Ectodermal cell (in vitro differentiated cells): ENCODE data around the gene MAD1L1.
A peak's percentile ranks its signal among the peaks of the same experiment; 100 is the strongest.

Experiments
- H3K27ac ChIP-seq: 2 replicates; pipeline ENCODE4 v1.7.0; 2013; ENCODE audit warnings: mild to moderate bottlenecking, low read depth, low read length; ENCODE audit not compliant: insufficient read depth, poor library complexity, severe bottlenecking
- H3K27me3 ChIP-seq: 2 replicates; pipeline ENCODE4 v1.7.0; 2013; ENCODE audit warnings: mild to moderate bottlenecking, low read length; ENCODE audit not compliant: insufficient read depth, control insufficient read depth, poor library complexity, severe bottlenecking
- H3K36me3 ChIP-seq: one replicate; pipeline ENCODE4 v1.7.0; 2013; ENCODE audit warnings: low read length; ENCODE audit not compliant: control insufficient read depth, insufficient read depth
- H3K4me1 ChIP-seq: one replicate; pipeline ENCODE4 v1.7.0; 2013; ENCODE audit warnings: low read length; ENCODE audit not compliant: control insufficient read depth, insufficient read depth
- H3K4me3 ChIP-seq: 2 replicates; pipeline ENCODE4 v1.7.0; 2013; ENCODE audit warnings: low read depth, low read length, control low read depth; ENCODE audit not compliant: insufficient read depth
- H3K9me3 ChIP-seq: 2 replicates; pipeline ENCODE4 v1.7.0; 2013; ENCODE audit warnings: mild to moderate bottlenecking, low read length, moderate library complexity; ENCODE audit not compliant: control insufficient read depth
- WGBS, 2 experiments: methylation state at CpG; one replicate each; pipeline ENCODE4 v1.1.7; 2013; ENCODE audit warnings: missing lambda C conversion rate in 2 of 2; 5-methylcytosine and 5-hydroxymethylcytosine counted together

The MAD1L1 gene

GRCh38 chr7:2004841-2005725, 227.7 kb downstream of the MAD1L1 start:
- Histone ChIP-seq H3K4me1 (peaks cover 16% of the 10 kb centered on the region), H3K27me3 (no peaks in the 10 kb centered on the region), H3K4me3 (no peak overlapping the region), H3K9me3 (no peaks in the 10 kb centered on the region), H3K27ac (no peak overlapping the region), H3K36me3 (no peaks in the 10 kb centered on the region)
- WGBS, 2 experiments = 94 to 95% methylated on average over 28 to 29 of the region's 29 CpGs

DNA sequence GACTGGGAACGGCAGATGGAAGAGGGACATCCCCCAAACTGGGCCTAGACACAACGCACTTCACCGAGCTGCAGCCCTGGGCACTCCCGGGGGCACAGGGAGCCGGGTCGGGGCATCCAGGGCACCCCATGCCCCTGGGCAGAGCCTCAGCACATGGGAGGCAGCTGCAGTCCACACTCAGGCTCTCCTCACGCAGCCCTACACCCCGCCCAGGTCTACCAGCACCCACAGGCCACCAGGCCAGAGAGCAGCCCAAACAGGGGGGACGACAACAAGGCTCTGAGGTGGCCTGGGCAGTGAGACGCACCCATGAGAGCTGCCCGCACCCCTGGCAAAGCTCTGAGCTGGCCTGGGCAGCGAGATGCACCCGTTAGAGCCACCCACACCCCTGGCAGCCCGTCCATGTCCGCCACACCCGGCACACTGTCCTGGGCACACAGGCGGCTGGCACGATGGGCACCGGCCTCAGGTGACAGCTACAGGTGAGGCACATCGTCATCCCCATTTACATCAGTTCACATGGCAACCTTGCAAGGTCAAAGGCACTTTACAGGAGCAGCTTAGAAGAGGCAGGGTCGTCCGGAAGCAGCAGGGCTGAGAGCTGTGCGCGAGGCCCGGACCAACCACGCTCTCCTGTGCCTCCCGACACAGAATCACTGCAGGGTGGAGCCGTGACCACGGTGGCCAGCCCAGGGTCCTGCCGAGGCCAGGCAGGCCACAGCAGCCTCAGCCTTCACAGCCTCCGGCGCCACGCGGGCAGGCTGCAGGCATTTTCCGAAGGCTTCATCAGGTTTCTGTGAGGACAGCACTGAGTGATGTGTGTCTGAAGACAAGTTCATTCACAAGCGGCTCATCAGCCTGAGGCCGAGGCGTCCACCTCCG, 228.6 kb downstream of the MAD1L1 start:
- peaks cover 21% of the 10 kb centered on the region for H3K4me1 ChIP-seq
- H3K27ac ChIP-seq = no peak overlapping the region
- no peak overlapping the region for H3K4me3 ChIP-seq
- H3K9me3 ChIP-seq = no peaks in the 10 kb centered on the region
- WGBS, 2 experiments = 94 to 95% methylated on average over 39 of the region's 39 CpGs
- H3K36me3 ChIP-seq = no peaks in the 10 kb centered on the region
- no peaks in the 10 kb centered on the region for H3K27me3 ChIP-seq

DNA sequence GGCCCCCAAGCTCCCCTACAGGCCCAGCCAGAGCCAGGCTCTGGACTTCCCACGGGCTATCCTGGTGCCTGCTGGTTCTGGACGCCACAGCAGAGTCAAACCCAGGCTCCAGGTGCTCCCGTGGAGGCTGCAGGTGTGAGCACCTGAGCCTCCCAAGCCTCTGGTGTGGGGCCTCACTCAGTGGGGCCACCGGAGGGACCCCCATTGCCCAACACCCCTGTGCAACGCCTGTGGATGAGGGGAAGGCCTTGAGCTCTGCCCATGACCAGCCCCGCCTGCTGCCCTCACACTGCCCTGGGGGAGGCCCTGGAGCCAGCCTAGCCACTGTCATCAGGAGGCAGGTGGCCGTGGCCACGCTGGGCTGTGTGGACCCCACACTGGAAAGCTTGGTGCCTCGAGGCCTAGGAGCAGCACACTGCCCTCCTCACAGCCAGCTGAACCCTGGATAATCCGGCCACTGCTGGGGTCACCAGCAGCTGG, 229.3 kb downstream of the MAD1L1 start:
- Histone ChIP-seq H3K4me1 (peaks cover 21% of the 10 kb centered on the region), H3K9me3 (no peaks in the 10 kb centered on the region), H3K27ac (no peak overlapping the region), H3K4me3 (no peak overlapping the region), H3K27me3 (no peaks in the 10 kb centered on the region), H3K36me3 (no peaks in the 10 kb centered on the region)
- WGBS, 2 experiments = 93 to 95% methylated on average over 10 of the region's 10 CpGs

- Histone ChIP-seq H3K27ac (peak overlapping the region; percentile 8), H3K4me1 (peaks cover 23% of the 10 kb centered on the region), H3K9me3 (no peaks in the 10 kb centered on the region)
Observed at GRCh38 chr7:2002561-2003450, 229.9 kb downstream of the MAD1L1 start.

DNA sequence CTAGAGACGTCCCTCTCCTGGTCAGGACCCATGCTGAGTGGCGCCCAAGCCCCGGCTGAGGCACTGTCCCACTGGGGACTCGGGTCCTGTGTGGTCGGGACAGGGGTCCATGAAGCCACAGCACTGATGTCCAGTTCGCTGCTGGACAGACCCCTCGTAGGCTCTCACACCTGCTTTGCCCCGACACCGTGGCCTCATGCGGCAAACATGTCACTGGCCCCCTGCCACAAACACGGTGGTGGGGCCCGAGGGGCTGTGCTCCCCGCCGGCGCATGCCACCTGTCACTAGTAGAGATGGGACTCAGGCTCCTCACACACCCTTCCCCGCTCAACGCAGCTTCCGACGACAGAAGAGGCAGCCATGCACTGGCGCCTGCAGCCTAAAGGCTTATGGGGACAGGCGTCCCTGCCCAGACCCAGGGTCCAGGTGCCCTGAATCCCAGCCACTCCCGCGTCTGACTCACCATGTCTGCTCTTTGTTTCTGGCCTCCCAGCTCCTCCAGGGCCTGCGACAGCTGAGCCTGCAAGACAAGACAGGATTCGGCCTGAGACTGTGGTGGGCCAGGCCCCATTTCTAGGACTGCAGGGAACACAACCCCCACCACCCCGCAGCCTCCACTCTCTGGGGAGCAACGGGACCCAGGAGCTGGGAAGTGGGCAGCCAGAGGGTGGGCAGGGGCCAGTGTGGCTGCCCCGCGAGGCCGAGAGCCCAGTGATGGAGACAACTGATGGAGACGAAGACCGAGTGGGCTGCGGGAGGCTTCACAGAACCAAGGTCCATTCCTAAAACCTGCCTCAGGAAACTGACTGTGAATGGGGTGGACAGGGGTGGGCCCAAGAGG, 230.9 kb downstream of the MAD1L1 start:
- H3K4me3 ChIP-seq = no peak overlapping the region
- 90 to 91% methylated on average over 33 of the region's 33 CpGs for WGBS, 2 experiments
- H3K27ac ChIP-seq = no peak overlapping the region
- H3K9me3 ChIP-seq = no peaks in the 10 kb centered on the region
- no peaks in the 10 kb centered on the region for H3K27me3 ChIP-seq
- peaks cover 22% of the 10 kb centered on the region for H3K4me1 ChIP-seq
- no peaks in the 10 kb centered on the region for H3K36me3 ChIP-seq

More at GRCh38 chr7:2002561-2003450, 229.9 kb downstream of the MAD1L1 start:
- H3K36me3 ChIP-seq = no peaks in the 10 kb centered on the region
- H3K4me3 ChIP-seq = no peak overlapping the region
- H3K27me3 ChIP-seq = no peaks in the 10 kb centered on the region
- 87 to 90% methylated on average over 21 of the region's 21 CpGs for WGBS, 2 experiments

- Histone ChIP-seq H3K27me3 (no peaks in the 10 kb centered on the region), H3K9me3 (no peaks in the 10 kb centered on the region), H3K4me1 (peaks cover 18% of the 10 kb centered on the region), H3K36me3 (no peaks in the 10 kb centered on the region), H3K4me3 (no peak overlapping the region), H3K27ac (no peak overlapping the region)
- 93 to 94% methylated on average over 25 of the region's 25 CpGs for WGBS, 2 experiments
Observed at GRCh38 chr7:2000746-2001321, 231.9 kb downstream of the MAD1L1 start.

DNA sequence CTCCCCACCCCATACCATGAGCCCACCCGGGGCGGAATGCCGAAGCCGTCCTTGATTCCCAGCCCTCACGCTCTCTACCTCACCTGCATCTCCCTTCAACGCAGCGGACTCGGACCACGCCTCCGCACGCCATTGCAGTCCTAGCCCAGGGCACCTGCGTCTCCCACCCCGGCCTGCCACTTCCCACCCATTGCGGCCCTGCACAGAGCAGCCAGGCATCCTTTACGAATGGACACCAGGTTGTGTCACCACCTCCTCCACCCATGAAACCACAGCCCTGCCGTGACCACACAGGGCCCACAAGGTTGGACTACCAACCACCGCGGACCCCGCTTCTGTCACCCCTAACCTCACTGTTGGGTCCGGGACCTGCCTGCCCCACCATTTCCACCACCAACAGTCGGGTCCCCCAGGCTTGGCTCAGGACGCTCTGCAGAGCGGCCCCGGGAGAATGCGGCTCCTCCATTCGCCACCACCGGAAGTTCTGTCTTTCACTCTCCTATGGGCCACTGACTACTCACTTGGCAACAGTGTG, 232.5 kb downstream of the MAD1L1 start:
- no peaks in the 10 kb centered on the region for H3K9me3 ChIP-seq
- WGBS, 2 experiments = 95 to 96% methylated on average over 27 of the region's 27 CpGs
- no peaks in the 10 kb centered on the region for H3K36me3 ChIP-seq
- H3K27ac ChIP-seq = no peak overlapping the region
- no peak overlapping the region for H3K4me3 ChIP-seq
- H3K4me1 ChIP-seq = peaks cover 18% of the 10 kb centered on the region
- H3K27me3 ChIP-seq = no peaks in the 10 kb centered on the region

- peaks cover 18% of the 10 kb centered on the region for H3K4me1 ChIP-seq
- H3K27ac ChIP-seq = no peak overlapping the region
- H3K4me3 ChIP-seq = no peak overlapping the region
- no peaks in the 10 kb centered on the region for H3K27me3 ChIP-seq
- 91 to 94% methylated on average over 21 of the region's 21 CpGs for WGBS, 2 experiments
- no peaks in the 10 kb centered on the region for H3K9me3 ChIP-seq
- no peaks in the 10 kb centered on the region for H3K36me3 ChIP-seq
Observed at GRCh38 chr7:1999278-1999984, 233.3 kb downstream of the MAD1L1 start.
